A172 (cell line): ENCODE data around the gene GALNT9. TPM values are rescaled to one million over a fixed set of nuclear protein-coding genes. Genes with fewer than 3 reads are reported as not detected.
"Not testable (repeated sequence)": the region's sequence is repeated elsewhere in the genome, so short reads cannot be mapped to it uniquely, and the experiment has no call there.

Experiments
- DNase-seq: peaks from one replicate; pipeline ENCODE4 v3.0.0-alpha.2; 2015; ENCODE audit warnings: low spot score
- total RNA-seq: library from RNA; depleted of rRNA; stranded (reverse); fragments of >200 nt; shearing (Covaris generic); gene quantifications from 2 replicates; pipeline ENCODE4 v1.2.3, GENCODE V29; 2014

The GALNT9 gene
- total RNA-seq, 1 experiment from 2014 or later: 11.5 TPM

DNA sequence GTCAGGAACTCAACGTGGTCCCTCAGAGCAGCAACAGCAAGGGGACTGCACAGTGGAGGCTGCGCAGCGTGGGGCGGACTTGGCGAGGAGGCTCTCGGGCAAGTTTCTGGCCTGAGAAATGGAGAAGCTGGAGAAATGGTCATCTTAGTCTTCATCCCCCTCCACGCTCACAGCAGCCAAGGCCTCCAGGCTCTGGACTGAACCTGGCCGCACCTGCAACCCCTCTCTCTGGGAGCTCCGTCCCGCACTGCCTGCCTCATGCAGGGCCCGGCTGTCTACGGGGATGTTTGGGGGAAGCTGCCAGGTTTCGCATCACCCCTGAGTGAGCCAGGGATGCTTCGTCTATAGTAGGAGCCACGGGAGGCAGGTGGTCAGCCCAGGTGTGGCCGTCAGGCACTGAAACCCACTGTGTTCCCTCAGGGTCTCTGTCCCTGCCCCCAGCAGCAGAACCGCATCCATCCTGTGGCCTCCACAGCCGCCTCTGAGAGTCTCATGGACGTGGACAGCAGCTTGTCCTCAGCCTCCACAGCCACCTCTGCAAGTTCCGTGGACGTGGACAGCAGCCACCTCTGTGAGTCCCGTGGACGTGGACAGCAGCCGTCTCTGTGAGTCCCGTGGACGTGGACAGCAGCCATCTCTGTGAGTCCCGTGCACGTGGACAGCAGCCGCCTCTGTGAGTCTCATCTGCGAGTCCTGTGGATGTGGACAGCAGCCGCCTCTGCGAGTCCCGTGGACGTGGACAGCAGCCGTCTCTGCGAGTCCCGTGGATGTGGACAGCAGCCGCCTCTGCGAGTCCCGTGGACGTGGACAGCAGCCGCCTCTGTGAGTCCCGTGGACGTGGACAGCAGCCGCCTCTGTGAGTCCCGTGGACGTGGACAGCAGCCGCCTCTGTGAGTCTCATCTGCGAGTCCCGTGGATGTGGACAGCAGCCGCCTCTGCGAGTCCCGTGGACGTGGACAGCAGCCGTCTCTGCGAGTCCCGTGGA, 29.1 kb upstream of the GALNT9 start:
- not testable (repeated sequence) for DNase-seq

DNA sequence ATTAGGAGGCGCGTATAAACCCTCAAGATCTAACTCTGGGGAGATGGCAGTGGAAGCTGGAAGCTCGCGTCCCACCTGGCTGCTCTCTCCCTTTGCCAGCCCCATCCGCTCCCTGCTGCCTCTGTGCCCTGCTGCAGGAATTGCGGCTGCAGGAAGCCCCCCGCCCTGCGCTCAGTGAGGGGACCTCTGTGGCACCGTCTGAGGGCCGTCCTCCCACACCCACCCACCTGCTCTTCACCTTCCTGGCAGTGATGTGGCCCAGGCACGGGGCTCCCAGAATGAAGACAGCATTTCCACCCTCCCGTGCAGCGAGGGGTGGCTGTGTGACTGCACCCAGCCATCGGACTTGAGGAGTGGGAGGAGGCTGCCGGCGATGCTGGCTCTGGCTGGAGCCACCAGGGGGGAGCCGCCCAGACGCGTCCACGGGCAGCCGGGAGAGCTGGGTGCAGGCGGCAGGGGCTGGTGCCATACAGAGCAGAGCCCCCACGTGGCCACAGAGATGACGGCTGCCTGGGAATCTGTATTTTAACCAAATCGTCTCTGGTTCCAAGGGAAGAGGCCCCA, 28.3 kb upstream of the GALNT9 start:
- DNase-seq: no peak

DNA sequence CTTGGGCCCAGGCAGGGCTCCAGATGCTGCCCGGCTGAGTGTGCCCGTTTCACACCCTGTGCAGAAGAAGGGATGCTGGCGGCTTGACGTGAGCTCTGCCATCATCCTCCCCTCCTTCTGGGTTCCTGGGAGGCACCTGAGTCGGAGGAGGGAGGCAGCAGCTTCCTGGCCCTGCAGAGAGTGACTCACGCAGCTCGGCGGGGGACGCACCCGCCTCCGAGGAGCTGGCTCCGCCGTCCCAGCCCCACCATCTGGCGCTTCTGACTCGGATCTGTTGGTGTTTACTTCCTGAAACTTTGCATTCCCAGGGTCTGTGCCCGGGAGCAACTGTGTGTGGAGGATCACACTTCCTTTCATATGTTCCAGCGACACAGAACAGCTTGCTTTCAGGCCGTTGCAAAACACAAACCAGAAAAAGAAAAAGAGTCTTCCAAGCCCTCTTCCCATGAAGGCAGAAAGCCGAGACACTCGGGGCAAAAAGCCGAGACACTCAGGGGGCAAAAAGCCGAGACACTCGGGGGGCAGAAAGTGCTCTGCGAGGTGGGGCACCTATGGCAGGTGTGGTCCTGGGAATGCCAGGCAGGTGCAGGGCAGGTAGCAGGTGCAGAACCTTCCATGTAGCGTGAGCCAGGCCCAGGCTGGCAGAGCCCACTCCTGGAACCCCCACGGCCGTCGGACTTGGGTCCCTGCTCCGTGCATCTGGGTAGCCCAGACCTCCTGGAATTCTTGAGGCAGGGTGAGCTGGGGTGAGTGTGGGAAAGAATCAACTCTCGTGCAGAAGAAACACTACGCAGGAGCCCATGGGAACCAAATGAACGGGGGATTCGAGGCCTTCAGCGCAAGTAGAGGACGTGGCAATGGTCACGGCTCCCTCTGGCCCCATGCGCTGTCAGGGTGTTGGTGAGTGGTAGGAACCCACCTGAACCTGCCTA, 27.6 kb upstream of the GALNT9 start:
- DNase-seq: peak; percentile 80

DNA sequence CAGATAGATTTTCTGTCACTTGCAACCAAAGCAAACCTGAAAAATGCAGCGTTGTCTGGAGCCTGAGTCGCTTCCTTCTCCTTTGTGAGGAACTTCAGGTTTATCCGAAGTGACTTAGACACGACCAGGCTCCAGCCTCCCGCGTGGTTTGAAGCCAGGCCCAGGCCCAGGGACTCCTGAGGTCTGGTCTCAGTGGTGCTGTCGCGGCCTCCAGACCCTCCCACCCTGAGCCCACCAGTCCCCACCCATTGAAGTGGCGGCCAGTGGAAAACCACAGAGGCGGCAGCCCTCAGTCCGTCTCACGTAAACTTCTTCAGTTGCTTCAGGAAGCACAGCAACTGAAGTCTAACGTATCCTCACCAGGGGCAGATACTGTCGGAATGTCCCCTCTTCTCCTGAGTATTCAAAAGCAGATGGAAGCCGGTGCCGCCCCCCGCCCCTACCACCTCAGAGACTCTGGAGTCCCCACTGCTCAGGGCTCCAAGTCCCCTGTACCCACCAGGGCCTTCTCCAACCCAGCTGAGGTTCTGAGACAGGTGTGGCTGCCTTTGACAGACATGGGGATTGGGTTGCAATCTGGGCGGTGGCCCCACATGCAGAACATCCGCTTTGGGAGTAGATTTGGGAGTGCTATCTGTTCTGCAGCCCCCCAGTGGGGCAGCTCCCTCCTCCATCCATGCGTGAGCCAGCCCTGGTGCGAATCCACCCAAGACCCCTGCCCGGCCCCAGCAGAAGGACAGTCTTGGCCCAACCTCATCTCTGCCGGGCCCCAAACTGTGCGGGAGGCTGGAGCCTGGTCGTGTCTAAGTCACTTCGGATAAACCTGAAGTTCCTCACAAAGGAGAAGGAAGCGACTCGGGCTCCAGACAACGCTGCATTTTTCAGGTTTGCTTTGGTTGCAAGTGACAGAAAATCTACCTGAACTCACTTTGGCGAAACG, 26.6 kb upstream of the GALNT9 start:
- no peak for DNase-seq

DNA sequence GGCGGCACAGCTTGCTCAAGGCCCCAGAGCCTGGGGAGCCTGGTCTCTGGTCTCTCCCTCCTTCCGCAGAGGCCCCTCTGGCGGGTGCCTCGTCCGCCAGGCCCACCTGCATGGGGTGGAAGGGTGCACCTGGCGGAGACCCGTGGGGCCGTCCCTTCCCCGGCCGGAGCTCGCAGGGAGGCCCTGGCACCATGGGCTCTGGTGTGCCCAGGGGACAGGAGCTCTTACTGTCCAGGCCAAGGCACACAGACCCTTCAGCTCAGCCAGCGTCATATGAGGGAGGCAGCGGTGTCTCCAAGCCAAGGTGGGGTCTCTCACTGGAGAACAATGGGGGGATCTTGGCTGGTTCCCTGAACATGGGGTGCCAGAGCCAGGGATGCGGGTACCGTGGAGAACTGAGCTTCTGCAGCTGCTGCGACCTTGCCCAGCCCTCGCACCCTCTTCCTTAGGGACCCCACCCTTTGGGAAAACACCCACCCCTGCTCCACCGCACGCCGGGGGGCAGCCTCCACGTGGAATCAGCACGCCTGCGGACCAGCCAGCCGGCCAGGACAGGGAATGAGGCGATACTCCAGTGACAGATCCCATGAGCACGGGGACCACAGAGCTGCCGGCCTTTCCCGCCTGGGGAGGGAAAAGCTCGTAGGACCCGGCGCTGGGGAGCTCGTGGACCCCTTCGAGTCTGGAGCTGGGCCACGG, 25.7 kb upstream of the GALNT9 start:
- DNase-seq: no peak

DNA sequence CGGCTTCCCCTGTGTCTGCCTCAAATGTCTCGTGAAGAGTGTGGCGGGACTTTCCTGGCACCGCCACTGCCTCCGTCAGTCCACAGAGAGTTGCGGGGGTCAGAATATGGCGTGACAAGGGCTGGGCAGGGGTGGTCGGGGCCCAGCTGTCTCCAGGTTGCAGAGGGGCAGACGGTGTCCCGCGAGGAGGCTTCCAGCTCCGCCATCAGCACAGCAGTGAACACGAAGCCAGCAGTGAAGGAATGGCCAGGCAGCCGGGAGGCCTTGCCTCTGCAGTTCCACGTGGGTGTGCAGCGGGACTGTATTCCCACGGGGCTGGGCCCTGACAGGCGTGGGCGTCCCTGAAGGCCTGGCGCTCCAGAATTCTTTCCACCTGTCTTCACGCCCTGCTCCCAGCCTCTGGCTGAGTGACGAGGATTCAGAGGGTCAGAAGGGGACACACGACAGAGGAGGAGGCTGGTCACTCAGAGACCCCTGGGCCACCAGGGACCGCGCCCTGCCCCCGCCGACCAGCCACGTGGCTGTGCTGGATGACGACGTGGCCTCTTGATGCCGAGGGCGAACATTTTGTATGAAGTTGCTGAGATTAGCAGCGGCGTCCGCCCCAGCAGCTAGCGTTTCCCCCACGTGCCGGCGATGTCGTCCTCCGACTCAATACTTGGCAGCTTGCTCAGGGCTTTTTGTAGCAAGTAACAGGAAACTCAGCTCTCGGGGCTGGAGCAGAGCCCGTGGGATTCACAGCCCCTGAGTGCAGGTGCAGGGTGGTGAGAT, 25.0 kb upstream of the GALNT9 start:
- DNase-seq: no peak

DNA sequence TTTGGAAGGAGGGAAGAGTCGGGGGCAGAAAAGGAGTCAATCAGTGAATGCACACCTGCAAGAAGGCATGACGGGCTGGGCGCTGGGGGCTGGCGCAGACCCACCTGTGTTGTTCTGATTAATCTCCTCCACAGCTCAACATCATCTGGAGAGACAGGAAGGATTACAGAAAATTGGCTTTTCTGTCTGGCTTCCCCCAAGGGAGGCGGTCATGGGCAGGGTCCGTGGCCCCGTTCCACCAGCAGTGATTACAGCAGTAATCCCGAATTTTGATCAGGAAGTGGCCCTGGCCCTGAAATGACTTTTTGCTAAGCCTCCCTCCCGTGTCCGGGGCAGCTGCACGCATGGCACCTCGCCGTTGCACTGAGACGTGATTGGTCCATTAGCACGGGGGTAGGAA, 24.4 kb upstream of the GALNT9 start:
- DNase-seq: no peak

DNA sequence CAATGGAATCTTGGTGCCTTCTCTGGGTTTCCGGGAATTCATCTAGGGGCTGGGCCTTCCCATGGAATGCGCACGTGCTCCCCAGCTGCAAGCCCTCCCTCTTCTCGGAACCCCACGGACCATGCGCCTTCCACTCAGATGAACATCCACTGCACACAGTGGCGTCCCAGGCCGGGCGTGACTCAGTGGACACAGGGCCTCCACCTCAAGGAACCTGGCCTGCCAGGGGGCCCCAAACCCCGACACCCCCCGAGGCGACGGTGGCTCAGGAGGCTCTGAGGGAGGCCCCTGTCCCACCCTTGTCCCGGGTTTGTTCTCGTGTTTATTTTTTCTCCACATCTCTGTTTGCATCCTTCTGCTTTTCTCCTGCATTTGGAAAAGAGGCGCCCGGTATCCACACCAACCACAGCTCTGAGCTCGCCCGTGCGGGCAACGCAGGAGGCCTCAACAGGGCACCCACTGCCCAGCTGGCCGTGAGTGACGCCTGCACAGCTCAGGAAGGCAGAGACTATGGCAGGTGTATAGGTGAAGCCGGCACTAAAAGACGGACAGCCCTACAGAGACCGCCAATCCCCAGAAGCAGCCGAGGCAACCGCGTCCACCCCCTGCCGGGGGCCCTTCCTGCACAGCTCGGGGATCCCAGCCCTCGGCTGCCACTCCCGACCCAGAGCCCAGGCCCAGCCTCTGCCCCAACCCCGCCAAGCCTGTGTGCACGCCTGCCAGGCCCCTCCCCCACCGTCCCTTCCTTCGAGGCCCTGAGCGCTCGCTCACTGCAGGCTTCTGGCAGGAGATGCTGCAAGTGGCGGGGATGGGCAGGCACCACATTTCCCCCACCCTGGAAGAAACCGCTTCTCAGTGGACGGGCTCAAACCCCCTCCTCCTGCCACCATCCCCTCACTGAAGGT, 23.8 kb upstream of the GALNT9 start:
- no peak for DNase-seq

DNA sequence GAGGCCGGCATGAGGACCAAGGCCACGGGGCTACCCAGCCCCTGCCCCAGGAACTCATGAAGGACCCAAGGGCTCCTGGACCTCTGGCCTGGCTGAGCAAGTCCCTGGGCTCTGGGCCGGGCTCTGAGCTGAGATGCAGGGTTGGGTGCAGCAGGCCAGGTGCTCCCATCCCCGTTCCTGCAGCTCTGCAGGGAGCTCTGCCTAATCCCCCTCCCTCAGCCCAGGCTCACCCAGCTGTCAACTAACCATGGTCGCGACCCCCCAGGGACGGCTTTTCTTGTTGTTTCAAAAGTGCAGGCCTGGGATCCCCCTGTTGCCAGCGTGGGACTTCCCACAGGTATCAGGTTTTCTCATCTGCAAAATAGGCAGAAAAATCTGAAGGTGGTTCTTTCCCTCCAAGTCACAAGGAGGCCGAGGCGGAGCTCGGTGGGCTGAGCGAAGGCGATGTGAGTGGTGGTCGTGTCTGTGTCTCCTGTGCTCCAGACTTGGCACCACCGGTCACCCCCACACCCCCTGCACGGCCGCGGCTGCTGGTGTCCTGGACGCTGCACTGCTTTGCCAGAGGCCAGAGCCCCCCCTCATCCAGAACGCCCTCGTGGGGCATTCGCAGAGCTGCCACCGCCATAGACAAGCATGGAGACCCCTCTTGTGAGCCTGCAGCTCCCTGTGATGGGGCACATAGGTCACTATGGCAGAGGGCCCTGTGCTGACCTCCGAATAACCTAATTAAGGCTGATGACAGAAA, 22.5 kb upstream of the GALNT9 start:
- no peak for DNase-seq

DNA sequence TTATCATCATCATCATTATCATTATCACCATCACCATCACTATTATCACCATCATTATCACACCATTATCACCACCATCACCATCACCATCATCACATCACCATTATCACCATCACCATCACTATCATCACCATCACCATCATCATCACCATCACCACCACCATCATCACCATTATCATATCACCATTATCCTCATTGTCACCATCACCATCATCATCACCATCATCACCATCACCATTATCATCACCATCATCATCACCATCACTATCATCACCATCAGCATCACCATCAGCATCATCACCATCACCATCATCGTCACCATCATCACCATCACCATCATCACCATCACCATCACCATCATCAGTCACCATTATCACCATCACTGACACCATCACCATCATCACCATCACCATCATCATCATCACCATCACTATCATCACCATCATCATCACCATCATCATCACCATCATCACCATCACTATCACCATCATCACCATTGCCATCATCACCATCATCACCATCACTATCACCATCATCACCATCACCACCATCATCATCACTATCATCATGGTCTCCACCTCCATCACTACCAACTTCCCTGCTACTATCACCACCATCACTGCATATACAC, 20.2 kb upstream of the GALNT9 start:
- DNase-seq: no peak

DNA sequence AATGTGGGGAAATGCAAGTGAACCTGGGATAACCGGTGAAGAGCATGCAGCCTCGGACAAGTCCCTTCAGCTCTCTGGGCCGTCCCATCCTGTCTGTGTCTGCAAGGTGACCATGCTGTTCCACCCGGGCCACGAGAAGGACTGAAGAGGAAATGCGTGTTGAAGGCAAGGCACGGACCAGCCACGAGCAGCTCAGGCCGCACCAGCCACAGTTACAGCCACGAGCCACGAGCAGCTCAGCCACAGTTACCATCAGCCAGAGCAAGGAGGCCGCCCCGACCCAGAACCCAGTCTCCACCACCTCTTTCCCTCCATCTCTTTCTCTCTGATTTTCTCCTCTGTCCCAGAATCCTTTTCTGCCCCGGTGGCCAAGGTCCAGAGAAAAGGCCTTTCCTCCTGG, 18.8 kb upstream of the GALNT9 start:
- no peak for DNase-seq

DNA sequence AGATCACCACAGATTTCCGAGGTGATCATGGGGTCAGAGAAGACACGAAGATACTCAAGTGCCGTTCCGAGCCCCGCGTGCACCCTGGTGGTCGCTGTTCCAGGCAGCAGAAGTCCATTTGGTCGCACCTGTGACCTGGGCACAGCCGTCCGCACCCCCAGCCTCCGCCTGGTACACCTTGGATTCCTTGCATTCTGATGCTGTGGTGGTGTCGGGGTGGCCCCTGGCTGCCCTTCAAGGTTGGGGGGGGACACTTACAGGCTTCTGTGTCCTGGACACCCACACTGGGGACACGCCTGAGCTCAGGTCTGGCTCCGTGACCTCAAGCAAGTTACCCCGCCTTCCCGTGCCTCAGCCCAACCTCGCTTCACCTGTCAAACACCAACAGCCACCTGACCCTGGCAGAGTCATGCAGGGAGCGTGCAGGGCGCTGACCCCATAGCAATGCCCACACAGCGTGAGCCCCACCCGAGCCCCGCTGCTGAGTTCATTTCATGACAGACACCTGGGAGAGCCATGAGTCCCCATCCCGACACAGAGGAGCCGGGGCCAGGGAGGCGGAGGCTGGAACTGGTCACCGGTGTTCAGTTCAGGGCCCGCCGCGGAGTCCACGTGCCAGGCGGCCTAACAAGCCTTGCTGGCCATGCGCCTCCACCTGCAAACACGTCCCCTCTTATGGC, 17.9 kb upstream of the GALNT9 start:
- DNase-seq: no peak

DNA sequence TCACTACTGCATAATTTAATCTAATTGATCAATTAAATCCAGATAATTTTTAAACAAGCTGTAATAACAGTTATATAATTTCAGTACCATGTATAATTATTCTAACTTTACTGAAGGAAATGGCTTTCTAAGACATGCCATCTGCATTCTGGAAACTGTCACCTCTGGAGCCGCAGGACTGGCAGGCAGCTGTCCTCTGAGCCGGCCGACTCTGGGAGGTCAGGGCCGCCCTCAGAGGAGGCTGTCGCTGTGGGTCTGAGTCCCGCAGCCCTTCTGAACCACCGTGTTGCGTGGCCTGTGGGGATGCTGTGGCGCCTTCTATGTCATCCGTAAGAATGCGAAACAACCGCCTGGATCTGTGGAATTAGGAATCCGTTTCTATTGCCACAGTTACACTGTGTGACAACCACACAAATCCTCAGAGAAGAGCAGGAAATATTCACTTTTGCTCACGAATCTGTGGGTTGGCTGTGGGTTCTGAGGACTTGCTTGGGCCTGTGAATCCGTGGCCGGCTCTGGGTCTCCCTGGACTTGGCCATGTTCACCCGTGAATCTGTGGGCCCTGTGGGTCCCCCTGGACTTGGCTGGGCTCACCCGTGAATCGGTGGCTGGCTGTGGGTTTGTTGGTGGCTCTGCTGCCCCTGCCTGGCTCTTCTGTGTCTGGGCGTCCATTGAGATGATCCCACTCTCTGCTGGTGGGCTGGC, 17.2 kb upstream of the GALNT9 start:
- no peak for DNase-seq

DNA sequence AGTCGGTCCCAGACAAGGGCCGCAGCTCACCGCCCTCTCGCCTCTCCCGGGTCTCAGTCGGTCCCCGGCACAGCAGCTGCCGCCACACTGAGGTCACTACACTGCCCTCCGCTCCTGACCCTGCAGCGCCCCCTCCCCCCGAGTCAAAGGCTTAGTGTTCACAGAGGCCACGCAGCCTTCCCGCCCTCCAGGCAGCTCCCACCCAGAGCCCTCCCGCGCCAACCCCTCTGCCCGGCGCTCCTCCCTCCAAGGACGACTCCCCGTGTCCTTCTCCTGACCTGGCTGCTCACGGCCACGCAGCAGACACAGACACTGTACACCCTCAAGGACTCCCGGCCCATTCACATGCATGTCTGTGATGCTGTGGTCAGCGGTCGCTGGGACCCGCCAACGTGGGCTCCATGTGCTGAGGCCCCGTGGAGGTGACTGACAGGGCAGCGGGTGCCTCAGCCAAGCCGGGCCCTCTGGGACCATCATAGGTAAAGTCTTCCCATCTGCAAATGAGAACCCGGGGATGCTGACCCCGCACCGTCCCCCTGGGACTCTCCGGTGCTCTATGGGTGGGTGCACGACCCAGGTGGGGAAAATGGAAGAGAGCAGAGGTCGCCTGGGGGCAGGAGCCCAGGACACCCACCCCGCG, 16.3 kb upstream of the GALNT9 start:
- DNase-seq: no peak

DNA sequence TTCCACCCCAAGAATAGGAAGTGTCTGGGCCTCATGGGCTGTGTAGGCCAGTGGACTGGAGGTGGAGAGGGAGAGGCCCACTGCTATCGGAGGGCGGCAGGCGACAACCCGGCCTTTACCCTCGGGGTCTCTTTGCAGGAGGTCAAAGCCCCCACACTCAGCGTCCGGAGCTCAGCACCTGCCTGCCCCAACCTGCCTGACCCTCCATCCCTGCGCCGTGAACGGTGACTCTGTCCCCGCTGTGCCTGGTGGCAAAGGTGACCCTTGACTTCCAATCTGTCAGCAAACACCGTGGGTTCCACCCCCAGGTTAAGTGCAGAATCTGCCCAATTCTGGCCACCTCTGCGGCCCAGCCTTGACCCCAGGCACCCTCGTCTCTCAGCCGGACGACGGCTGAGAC, 15.7 kb upstream of the GALNT9 start:
- no peak for DNase-seq

DNA sequence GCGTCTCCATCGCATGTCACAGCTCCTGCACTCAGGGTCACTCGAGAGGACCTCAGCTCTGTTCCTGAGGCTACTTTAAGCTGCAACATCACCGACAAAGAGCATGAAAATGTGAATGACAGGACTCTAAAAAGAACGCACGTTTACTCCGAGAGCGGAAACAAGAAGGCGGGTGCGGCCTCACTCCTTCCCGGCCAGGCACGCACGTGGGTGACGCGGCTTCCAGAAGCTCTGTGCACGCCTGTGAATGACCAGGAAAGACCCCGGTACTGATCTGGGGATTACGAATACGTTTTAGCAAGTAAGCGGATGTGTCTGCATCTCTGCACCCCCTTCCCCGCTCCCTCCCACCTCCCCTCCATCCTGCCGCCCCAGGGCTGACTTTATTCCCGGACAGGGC, 15.2 kb upstream of the GALNT9 start:
- DNase-seq: no peak
